D721Med (cell line): ENCODE results near the gene SCAMP4.

Source experiments
- DNase-seq: peaks from one replicate; pipeline ENCODE4 v3.0.0; 2011; ENCODE audit warnings: low spot score; ENCODE audit not compliant: insufficient read length
- FAIRE-seq: peaks from 2 replicates; lab custom pipeline; 2011; peaks lifted over from hg19 to GRCh38; lab: Jason Lieb, UNC
- TF ChIP-seq, protein P1 (sequence below): IDR thresholded peaks from 2 replicates; pipeline ENCODE4 v1.5.1; 2012; ENCODE audit warnings: mild to moderate bottlenecking, control low read depth; ENCODE audit not compliant: insufficient read depth; ENCODE audit errors: missing control alignments

The SCAMP4 gene

GRCh38 chr19:1968279-1969175, 63.3 kb downstream of the SCAMP4 start:
- FAIRE-seq (no peak), DNase-seq (no peak)
- TF ChIP-seq, protein P1, sequence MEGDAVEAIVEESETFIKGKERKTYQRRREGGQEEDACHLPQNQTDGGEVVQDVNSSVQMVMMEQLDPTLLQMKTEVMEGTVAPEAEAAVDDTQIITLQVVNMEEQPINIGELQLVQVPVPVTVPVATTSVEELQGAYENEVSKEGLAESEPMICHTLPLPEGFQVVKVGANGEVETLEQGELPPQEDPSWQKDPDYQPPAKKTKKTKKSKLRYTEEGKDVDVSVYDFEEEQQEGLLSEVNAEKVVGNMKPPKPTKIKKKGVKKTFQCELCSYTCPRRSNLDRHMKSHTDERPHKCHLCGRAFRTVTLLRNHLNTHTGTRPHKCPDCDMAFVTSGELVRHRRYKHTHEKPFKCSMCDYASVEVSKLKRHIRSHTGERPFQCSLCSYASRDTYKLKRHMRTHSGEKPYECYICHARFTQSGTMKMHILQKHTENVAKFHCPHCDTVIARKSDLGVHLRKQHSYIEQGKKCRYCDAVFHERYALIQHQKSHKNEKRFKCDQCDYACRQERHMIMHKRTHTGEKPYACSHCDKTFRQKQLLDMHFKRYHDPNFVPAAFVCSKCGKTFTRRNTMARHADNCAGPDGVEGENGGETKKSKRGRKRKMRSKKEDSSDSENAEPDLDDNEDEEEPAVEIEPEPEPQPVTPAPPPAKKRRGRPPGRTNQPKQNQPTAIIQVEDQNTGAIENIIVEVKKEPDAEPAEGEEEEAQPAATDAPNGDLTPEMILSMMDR = no peak

DNA sequence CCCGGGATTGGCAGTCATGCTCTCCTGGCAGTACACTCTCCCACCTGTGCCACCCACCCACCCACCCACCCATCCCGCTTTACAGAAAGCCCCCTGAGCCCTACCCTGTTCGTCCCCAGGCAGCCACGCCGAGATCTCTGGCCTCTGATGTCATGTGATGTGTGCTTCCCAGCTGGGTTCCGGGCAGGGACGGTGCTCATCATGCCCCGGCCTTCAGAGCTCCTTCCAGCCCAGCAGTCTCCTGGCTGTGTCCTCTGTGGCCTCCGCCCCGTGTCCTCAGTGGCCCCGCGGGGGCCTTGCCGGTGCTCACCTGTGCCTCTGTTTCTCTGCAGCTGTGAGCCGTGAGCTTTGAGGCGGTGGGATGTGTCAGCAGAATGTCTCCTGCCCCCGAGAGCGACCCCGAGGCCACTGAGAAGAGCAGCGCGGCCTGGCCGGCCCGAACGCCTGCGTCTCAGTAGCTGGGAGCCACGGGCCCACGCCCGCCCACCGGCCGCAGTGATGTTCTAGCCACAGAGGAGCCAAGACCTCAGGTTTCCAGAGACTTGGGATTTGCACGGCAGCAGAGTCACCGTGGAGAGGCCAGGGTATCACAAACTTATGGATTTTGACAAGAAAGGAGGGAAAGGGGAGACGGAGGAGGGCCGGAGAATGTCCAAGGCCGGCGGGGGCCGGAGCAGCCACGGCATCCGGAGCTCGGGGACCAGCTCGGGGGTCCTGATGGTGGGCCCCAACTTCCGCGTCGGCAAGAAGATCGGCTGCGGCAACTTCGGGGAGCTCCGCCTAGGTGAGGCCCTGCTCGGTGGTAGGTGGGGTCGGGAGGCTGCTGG, 64.2 kb downstream of the SCAMP4 start:
- no peak for FAIRE-seq
- DNase-seq = no peak
- TF ChIP-seq, protein P1 = no peak

DNA sequence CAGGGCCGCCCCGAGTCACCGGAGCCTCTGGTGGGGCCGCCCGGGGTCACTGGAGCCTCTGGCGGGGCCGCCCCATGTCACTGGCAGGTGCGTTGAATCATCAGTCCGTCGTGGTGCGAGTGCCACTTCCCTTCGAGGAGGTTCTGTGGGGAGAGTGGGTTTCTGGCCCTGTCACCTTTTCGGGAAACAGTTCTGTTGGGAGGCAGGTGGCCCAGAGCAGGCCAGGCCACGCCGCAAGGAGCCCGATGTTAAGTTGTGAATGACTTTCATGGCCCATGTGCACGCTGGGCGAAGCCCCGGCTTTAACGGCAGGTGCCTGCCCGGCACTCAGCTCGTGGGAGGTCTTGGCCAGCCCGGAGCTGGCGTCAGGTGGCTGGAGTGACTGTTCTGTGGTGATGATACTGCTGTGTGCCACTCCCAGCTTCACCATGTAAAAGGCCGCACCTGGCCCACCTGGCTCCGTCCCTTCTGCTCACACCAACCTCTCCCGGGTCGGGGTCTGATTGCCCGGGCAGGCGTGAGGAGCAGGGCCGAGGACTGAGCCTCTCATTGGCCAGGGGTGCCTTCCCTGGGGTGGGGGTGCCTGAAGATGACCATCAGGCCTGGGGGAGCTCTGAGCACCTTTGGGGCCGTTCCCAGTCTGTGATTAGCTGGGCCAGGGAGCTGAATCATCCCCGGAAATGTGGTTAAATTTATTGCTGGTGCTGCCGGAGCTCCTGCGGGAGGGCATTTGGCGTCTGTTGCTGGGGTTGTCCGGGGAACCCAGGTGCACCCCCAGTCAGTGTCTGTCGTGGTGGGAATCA, 65.0 kb downstream of the SCAMP4 start:
- TF ChIP-seq, protein P1 = no peak
- no peak for DNase-seq
- FAIRE-seq = no peak

DNA sequence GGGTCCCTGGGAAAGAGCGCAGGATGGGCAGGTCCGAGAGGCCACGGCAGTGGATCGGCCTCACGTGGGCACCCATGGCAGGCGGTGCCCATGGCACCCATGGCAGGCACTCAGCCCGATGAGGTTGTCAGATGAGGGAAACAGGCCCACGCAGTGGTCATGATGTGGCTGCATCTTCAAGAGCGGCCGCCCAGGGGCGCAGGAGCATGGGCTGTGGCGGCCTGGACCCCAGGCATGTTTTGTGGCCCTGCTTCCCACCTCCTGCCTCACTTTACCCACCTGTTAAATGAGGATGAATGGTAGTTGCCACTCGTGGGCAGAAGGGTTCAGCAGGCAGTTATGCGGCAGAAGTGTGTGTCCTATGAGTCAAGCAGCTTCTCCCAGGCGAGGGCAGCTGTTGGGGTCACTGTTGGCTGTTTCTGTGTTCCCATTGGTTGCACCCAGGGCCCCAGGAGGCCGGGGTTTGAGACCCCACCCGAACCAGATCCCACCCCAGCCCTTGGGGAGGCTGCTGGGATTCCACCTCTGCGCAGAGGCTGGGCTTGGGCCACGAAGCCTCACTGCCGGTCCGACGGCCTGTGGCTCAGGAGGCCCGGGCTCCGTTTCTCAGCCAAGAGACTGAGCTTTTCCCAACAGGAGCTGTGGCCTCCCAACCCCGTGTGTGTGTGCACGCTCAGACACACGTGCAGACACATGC, 65.8 kb downstream of the SCAMP4 start:
- DNase-seq (no peak), FAIRE-seq (no peak)
- TF ChIP-seq, protein P1 = no peak

DNA sequence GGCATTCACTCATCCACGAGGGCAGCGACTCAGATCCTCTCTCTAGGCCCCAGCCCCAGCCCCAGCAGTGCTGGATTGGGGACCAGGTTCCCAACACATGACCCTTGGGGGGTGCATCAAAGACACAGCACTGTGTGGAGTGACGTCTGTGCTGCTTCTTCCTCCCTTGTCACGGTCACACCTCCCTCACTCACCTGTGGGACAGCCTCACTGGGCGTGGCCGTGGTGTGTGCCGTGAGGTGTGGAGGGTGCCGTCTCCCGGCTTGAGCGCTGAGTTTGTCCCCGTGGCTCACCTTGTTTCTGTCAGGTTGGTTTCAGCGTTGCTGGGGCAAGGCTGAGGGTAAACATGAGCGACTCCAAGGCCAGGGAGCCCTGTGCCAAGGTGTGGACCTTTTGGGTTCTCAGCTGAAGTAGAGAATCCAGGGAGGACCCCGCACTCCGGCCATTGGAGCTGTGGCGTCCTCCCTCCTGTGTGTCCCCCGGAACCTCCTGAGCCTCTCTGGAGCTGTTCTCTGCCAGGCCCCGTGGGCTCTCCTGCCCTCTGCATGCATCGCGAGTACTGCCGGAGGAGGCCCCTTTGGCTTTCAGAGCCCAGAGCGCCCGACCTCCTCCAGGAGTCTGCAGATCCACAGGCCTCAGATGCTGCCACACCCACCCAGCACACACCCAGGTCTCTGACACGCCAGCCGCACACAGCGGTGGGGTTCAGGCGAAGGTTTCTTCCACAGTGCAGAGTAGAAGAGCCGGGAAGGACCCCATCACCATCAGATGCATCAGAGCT, 69.4 kb downstream of the SCAMP4 start:
- TF ChIP-seq, protein P1 = no peak
- FAIRE-seq (no peak), DNase-seq (no peak)

- FAIRE-seq = no peak
- no peak for DNase-seq
- TF ChIP-seq, protein P1 = no peak
These were observed 69.9 kb downstream of the SCAMP4 start for GRCh38 chr19:1975162-1975480.
